ENCODE results near the gene PCDH9.

PCDH9 gene

GRCh38 chr13:66501181-66501580, 729.0 kb downstream of the PCDH9 start:
- DNase-seq = no peak

GRCh38 chr13:66492479-66492878, 737.7 kb downstream of the PCDH9 start:
- DNase-seq = no peak

- DNase-seq = no peak
Observed at GRCh38 chr13:66491251-66491650, 738.9 kb downstream of the PCDH9 start.

GRCh38 chr13:66489586-66489985, 740.5 kb downstream of the PCDH9 start:
- no peak for DNase-seq

- no peak for DNase-seq
Observed at GRCh38 chr13:66489172-66489571, 741.0 kb downstream of the PCDH9 start.

GRCh38 chr13:66483712-66484111, 746.4 kb downstream of the PCDH9 start:
- no peak for DNase-seq

GRCh38 chr13:66482836-66483235, 747.3 kb downstream of the PCDH9 start:
- no peak for DNase-seq

- DNase-seq = no peak
Observed at GRCh38 chr13:66477816-66478215, 752.3 kb downstream of the PCDH9 start.

GRCh38 chr13:66475061-66475460, 755.1 kb downstream of the PCDH9 start:
- no peak for DNase-seq

- DNase-seq = no peak
Observed at GRCh38 chr13:66469745-66470144, 760.4 kb downstream of the PCDH9 start.

- no peak for DNase-seq
Observed at GRCh38 chr13:66468656-66469055, 761.5 kb downstream of the PCDH9 start.

- DNase-seq = no peak
Observed at GRCh38 chr13:66462187-66462586, 767.9 kb downstream of the PCDH9 start.

GRCh38 chr13:66461021-66461420, 769.1 kb downstream of the PCDH9 start:
- DNase-seq = no peak

GRCh38 chr13:66459634-66460033, 770.5 kb downstream of the PCDH9 start:
- DNase-seq = no peak

GRCh38 chr13:66459143-66459542, 771.0 kb downstream of the PCDH9 start:
- DNase-seq = no peak

- no peak for DNase-seq
Observed at GRCh38 chr13:66446413-66446812, 783.7 kb downstream of the PCDH9 start.

GRCh38 chr13:66443926-66444325, 786.2 kb downstream of the PCDH9 start:
- DNase-seq = no peak

- no peak for DNase-seq
Observed at GRCh38 chr13:66440938-66441337, 789.2 kb downstream of the PCDH9 start.

GRCh38 chr13:66430728-66431127, 799.4 kb downstream of the PCDH9 start:
- DNase-seq = no peak

- no peak for DNase-seq
Observed at GRCh38 chr13:66430269-66430668, 799.9 kb downstream of the PCDH9 start.

GRCh38 chr13:66429156-66429555, 801.0 kb downstream of the PCDH9 start:
- no peak for DNase-seq

- no peak for DNase-seq
Observed at GRCh38 chr13:66427458-66427861, 802.7 kb downstream of the PCDH9 start.

GRCh38 chr13:66425741-66426140, 804.4 kb downstream of the PCDH9 start:
- DNase-seq = no peak

- no peak for DNase-seq
Observed at GRCh38 chr13:66424422-66424821, 805.7 kb downstream of the PCDH9 start.

- no peak for DNase-seq
Observed at GRCh38 chr13:66415444-66415843, 814.7 kb downstream of the PCDH9 start.

Data from KG1 (cell line).